Activated CD8-positive, alpha-beta memory T cell treated with anti-CD3 and anti-CD28 coated beads, Interleukin-2, amount 50 U/mL, for 1 hour (primary cell): Measurements from ENCODE around the gene TGM2.
"Not testable (repeated sequence)": the region's sequence is repeated elsewhere in the genome, so short reads cannot be mapped to it uniquely, and the experiment has no call there.

Source experiments
- DNase-seq: peaks from one replicate; pipeline ENCODE4 v3.0.0-alpha.2; 2020; ENCODE audit errors: extremely low read depth

The TGM2 gene

DNA sequence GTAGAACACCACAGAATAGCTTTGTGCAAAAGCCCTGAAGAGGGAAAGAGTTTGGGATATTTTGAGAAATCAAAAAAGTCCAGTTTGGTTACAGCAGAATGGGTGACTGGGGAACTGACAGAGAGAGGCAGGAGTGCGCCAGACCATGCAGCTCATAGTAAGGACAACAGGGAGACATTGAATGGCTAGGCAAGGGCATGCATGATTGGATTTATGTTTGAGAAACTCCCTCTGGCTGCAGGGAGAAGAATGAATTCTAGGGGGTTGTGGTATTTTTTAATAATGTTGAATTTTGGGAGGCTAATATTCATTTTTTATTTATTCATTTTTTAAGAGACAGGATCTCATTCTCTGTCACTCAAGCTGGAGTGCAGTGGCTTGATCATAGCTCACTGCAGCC, 49.9 kb downstream of the TGM2 start:
- DNase-seq: no peak

DNA sequence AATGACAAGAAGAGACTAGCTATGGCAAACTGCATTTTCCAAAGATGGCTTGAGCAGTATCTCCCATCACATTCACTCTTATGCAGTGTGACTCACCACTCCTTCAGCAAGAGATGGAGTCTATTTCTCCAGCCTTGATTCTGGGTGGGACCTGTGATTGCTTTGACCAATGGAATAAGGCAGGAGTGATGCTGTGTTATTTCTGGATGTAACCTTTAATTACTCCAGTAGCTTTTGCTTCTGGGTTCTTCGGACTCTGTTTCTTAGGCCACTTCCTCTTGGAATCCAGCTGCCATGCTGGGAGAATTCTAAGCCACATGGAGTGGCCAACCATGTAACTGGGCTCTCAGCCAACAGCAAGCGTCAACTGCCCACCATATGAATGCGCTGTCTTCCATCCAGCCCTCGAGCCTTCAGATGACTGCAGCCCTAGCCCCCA, 50.7 kb downstream of the TGM2 start:
- DNase-seq: no peak

GRCh38 chr20:38113401-38114325, 51.4 kb downstream of the TGM2 start:
- DNase-seq: no peak

- DNase-seq: no peak
Measured at GRCh38 chr20:38112930-38113294, 52.2 kb downstream of the TGM2 start.

- no peak for DNase-seq
Measured at GRCh38 chr20:38112261-38112929, 52.7 kb downstream of the TGM2 start.

DNA sequence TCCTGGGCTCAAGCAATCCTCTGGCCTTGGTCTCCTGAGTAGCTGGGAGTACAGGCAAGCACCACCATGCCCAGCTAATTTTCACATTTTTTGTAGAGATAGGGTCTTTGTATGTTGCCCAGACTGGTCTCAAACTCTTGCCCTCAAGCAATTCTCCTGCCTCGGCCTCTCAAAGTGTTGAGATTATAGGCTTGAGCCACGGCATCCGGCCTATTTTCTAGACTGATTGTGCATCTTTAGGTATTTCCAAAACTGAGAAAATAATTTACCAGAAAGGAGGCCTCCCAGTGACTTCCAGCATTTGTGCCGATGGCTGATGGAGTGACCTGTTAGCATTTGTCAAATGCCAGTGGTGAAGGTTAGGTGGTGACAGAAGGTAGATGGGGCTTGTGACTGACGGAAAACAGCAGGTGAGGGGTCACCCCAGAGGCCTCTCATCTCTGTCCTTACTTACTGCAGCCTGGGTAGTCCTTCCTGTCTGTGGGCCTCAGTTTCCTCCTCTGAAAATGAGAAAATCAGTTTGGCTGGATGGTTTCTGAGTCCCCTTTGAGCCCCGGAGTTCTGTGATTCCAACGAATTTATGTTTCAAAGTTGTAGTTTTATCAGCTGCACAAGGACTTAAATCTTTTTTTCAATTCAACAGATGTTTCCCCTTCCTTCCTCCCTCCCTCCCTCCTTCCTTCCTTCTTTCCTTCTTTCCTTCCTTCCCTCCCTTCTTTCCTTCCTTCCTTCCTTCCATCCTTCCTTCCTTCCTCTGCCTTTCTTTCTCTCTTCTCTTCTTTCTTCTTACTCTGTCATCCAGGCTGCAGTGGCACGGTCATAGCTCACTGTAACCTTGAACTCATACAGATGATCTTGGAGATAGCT, 53.5 kb downstream of the TGM2 start:
- no peak for DNase-seq

- no peak for DNase-seq
Measured at GRCh38 chr20:38110525-38111178, 54.4 kb downstream of the TGM2 start.

- no peak for DNase-seq
Measured at GRCh38 chr20:38109591-38110524, 55.2 kb downstream of the TGM2 start.

DNA sequence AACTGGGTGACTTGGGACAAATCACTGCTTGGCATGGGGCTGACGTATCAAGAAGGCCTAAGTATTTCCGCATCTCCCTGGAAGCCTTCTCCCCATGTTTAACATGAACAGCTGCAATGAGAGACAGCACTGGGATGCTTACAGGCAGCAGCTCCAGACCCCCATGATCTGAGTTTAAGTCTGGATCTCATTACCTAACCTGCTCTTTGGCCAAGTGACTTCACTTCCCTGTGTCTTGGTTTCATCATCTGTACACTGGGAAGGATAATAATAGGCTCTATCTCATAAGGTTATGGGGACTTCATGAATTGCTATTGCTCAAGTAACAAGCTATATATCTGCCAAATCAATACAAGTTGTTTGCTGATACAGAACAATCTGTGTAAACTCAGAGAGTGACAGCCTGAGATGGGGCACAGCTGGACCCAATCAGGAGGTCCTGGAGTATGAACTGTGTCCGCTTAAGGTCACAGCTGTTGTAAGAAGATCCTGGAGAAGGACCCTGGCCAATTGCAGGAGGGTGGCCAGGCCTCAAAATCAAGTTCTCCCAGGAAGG, 56.0 kb downstream of the TGM2 start:
- DNase-seq: no peak

- no peak for DNase-seq
Measured at GRCh38 chr20:38108438-38108985, 56.6 kb downstream of the TGM2 start.

DNA sequence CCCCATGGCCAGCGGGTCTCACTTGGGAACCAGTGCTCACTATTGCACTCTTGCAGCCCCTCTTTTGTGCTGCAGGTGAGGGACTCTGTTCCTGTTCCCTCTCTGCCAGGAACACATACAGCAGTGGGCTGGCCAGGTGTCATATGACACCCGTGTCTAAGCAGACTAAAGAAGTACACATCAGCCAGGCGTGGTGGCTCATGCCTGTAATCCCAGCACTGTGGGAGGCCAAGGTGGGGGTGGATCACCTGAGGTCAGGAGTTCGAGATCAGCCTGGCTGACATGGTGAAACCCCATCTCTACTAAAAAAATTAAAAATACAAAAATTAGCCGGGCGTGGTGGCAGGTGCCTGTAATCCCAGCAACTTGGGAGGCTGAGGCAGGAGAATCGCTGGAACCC, 57.2 kb downstream of the TGM2 start:
- not testable (repeated sequence) for DNase-seq

GRCh38 chr20:38107386-38107785, 57.7 kb downstream of the TGM2 start:
- not testable (repeated sequence) for DNase-seq

DNA sequence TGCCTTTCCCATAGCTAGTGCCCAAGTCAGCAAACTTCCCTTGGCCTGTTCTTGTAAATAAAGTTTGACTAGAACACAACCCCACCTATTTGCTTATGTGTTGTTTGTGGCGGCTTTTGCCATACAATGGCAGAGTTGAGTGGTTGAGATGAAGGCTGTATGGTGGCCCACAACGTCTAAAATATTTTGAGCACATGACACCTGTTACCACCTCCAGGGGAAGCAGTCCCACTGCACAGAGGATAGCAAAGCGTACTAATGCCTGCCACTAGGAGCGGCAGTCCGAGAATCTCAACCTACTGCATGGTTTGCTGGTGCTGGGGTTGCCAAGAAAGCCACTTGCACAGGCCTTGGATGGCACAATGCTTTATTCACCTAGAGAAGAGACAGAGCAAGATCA, 58.6 kb downstream of the TGM2 start:
- DNase-seq: no peak

DNA sequence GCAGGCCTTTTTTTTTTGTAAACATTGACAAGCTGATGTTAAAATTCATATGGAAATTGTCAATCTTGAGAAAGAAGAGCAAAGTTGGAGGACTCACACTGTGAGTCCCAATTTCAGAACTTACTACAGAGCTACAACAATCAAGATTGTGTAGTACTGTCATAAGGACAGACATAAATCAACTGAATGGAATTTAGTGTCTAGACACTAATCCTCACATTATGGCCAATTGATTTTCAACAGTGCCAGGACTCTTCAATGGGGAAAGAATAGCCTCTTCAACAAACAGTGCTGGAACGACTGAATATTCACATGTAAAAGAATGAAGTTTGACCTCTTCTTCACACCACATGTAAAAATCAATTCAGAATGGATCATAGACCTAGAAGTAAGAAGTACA, 60.8 kb downstream of the TGM2 start:
- DNase-seq: no peak

- not testable (repeated sequence) for DNase-seq
Measured at GRCh38 chr20:38102206-38102605, 62.9 kb downstream of the TGM2 start.

GRCh38 chr20:38098952-38099351, 66.1 kb downstream of the TGM2 start:
- no peak for DNase-seq

DNA sequence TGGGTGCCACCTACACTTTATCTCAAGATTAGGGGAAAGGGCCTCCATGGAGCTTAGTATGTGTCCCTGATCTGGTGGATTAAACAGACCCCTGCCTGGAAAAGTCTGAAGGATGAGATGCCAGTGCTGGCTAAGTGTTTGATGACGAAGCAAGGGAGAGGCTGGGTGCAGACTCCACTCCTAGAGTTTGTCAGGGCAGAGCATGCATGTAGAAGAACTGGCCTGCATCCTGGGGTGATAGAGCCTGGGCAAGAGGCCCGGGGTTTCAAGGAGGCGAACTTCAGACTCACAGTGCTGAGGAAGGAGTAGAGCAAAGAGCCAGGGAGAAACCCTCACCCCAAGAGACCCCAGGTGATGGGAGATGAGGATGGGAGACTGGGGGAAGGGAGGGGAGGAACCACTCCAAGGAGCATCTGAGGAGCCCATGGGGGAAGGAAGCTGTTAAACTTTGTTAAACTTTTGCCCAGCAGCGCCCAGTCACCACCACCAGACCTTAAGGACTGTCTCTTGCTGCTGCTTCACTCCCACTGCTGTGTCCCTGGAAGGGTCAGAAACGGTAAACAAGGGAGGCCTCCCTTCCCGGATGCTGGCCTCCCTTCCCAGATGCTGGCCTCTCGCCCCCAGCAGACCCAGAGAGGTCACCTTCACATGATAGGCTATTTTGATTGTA, 69.9 kb downstream of the TGM2 start:
- DNase-seq: no peak

DNA sequence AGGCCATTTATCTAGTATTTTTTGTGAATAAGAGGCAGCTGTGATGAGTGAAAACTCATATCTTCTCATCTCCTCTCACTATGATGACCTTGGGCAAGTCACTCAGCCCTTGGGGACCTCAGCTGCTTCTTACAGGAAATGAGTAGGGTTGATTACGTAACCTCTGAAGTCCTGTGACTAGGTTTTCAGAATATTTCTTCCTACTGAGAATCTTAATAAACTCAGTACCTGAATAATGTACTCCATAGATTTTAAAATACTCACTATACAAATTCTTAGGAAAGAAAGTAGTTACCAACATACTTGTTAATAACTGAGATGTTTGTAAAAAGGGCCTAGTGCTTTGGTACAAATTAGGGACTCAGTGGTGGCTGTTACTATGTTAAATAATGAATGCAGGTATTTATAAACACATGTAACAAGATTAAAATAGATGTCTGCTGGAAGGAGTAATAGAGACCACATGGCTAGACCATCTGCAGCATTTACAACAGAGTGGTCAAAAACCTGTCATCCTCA, 70.6 kb downstream of the TGM2 start:
- DNase-seq: peak; percentile 4

DNA sequence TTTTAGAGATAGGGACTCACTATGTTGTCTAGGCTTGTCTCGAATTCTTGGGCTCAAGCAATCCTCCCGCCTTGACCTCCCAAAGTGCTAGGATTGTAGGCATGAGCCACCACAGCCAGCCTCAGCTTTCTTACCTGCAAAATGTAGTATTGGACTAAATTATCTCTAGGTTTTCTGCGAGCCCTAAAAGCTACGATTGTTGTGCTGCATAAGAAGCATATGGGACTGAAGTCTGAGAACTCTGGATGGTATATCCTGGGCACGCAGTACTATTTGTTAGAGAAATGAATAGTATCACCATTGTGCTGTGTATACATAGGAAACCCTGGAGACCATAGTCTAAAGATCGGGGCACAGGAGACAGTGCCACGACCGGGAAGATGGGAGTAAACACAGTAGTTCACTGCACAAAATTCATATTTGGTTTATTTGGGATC, 71.4 kb downstream of the TGM2 start:
- no peak for DNase-seq
